Myocyte (in vitro differentiated cells): ENCODE data around the gene EIF1AY. TPM values are rescaled to one million over a fixed set of nuclear protein-coding genes. Genes with fewer than 3 reads are reported as not detected.
"Not testable (repeated sequence)": the region's sequence is repeated elsewhere in the genome, so short reads cannot be mapped to it uniquely, and the experiment has no call there.

Experiments
- DNase-seq: peaks from one replicate; pipeline ENCODE4 v3.0.0-alpha.2; 2012; ENCODE audit warnings: low read depth
- polyA plus RNA-seq: library from polyadenylated mRNA; unstranded; fragments of >200 nt; gene quantifications from one replicate; pipeline ENCODE4 v1.2.1, GENCODE V29; 2012; ENCODE audit warnings: missing spikeins
- total RNA-seq: library from RNA; depleted of rRNA; stranded (reverse); fragments of >200 nt; gene quantifications from 2 replicates; pipeline ENCODE4 v1.2.3, GENCODE V29; 2014

Gene EIF1AY, protein sequence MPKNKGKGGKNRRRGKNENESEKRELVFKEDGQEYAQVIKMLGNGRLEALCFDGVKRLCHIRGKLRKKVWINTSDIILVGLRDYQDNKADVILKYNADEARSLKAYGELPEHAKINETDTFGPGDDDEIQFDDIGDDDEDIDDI
- 44.3 and 54.1 TPM in 2 replicates for total RNA-seq
- polyA plus RNA-seq = 30.9 TPM

DNA sequence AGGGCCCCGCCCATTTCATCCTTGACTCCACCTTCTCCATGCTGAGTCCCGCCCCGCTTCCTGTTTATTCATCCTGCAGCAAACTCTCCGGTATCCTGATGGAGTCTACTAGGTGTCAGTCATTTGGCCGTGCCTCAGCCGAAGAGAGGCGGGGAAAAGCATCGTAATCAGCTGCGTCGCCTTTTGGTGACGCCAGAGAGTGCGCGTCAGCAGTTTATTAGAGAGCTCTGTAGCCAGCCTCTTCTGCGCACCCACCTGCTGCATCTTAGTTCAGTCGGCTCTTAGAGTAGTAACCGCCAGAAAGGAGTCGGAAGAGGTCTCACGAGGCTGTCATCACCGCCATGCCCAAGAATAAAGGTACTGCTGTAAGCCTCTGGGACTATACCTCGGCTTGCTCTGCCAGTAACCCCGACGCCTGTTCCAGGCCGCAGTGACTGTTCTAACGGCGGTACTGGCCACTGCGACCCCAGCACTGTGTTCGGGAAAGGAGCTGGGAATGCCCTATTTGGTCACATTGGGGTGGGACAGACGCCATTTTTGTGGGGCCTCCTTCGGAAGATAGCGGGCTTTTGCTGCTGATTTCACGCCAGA lies at the start of gene EIF1AY:
TSS of gene EIF1AY (plus strand) at position 246 of the 591 bp plus-strand sequence. CDS start at position 342, 96 bp downstream.
- peak; percentile 96 for DNase-seq

GRCh38 chrY:20528435-20528834 lies 47.1 kb upstream of the EIF1AY start:
- no peak for DNase-seq

DNA sequence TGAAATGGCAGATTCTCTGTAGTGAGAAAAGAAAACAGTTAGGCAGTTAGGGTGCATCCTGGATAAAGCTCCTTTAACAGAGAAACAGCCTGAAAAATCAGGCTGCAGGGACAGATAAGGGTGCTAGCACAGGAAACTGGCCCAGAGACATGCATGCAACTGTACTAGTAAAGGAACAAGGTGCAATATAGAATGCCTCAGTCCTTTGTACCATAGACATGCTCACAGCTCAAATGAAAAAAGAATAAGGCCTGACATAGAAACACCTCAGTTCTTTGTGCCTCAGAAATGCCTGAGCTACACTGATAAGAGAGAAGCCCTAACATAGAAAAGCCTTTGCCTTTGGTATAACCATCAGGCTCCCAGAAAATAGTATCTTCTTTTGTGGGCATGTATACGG lies 37.4 kb upstream of the EIF1AY start:
- DNase-seq = no peak

- no peak for DNase-seq
These were observed 36.6 kb upstream of the EIF1AY start for GRCh38 chrY:20538933-20539332.

DNA sequence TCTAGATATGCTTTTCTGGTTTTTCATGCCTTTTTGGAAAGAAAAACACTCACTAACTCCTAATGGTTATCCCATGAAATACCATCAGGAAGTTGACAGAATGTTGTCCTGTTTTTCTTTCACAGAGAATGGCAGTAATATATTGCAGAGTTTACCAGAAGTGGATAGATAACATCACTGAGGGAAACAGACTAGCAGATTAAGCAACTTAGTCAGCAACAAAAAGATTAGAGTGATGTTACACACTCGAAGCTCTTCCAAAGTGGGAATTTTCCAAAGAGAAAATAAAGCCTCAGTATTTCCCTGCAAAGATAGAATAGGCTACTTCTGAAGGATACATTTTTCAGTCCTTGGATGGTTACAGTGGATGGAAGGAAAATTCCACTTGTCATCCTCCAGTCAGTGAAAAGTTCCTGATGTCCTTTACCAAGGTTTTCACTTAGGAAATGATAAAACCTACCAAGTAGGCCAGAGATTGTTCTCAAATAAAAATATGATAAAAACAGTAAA lies 31.1 kb upstream of the EIF1AY start:
- DNase-seq = no peak

GRCh38 chrY:20546071-20546470 lies 29.5 kb upstream of the EIF1AY start:
- DNase-seq = no peak

GRCh38 chrY:20549289-20549688 lies 26.3 kb upstream of the EIF1AY start:
- DNase-seq = no peak

DNA sequence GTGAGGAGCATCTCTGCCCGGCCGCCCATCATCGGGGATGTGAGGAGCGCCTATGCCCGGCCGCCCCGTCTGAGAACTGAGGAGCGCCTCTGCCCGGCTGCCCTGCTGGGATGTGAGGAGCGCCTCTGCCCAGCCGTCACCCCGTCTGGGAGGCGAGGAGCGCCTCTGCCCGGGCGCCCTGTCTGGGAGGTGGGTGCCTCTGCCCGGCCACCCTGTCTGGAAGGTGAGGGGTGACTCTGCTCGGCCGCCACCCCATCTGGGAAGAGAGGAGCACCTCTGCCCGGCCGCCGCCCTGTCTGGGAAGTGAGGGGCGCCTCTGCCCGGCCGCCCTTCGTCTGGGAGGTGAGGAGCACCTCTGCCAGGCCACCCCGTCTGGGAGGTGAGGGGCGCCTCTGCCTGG lies 23.7 kb upstream of the EIF1AY start:
- no peak for DNase-seq

- DNase-seq = not testable (repeated sequence)
These were observed 22.7 kb upstream of the EIF1AY start for GRCh38 chrY:20552764-20553323.

GRCh38 chrY:20555820-20556219 lies 19.8 kb upstream of the EIF1AY start:
- no peak for DNase-seq

- peak; percentile 39 for DNase-seq
These were observed 16.9 kb upstream of the EIF1AY start for GRCh38 chrY:20558677-20559076.

DNA sequence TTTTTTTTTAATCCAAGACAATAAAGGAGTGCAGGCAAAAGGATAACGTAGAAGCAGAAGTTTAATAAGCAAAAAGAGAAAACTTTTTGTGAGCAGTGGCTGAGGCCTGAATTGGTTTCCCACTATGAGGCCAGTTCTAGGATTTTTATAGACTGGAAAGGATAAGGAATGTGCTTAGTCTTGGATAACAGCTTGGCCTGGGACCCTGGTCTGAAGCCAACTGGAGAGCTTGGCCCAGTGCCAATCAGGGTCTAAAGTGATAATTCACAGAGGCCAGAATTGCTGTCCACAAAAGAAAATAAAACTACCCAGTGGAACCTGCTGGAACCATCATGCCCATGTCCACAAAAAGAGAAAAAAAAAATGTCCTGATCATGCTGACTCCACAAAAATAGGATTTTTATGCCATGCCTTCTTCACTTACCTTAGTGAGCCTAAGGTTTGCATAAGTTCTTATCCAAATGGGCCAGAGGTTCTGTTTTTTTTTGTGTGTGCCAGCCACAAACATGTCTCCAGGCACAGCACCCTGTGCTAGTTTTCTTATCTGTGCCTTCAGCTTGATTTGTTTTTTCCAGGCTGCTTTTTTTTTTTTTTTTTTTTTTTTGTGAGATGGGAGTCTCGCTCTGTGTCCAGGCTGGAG lies 15.6 kb upstream of the EIF1AY start:
- peak; percentile 38 for DNase-seq

DNA sequence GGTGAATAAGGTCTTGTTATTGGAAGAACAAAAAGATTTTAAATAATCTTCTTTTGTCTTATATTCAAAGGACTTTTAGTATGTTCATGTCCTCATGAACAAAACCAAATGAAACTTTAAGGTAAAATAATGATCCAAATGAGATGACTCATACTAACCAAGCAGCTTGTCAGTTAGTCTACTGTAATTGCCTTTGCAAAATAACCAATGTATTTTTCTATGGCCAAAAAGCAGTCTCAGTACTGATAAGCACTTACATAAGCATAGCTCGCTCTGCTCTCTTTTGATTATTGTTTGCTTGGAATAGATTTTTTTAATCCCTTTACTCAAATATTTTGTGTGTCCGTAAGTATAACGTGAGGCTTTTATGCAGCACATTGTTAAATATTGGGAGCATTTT lies 4.3 kb upstream of the EIF1AY start:
- DNase-seq = no peak

DNA sequence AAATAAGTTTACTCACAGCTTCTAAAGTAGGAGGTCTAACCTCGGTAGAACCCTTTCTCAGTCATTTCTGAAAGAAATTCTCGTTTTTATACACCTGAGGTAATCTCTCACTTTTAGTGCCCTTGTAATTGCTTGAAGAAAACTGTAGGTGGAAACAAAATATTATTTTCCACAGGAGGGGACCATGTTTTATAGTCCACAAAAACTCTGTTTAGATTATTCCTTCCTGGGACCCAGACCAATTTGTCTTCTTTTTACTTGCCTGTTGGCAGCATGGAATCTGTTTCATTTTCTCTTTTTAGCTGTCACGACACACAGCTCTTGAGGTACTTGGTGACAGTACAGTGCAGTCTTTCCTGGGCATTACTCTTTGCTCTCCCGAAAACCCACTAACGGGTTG lies 930 bp downstream of the EIF1AY start:
- DNase-seq = peak; percentile 5

DNA sequence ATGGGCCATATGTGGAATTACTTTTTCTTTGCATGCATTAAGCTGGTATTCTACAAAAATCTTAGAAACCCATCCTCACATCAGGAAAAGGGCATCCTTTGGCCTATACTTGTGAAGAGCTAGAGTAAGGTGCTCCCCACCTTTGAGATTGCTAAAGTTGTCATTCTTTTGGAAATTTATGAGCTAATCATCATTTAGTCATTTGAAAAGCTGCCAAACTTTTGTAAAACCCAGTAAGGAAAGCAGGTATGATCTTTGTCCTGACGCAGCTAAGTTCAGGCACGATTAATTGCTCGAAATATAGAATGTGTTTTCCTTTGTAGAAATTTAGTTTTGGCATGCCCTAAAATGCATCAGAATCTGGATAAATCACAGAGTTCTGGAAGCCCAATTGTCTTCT lies 2.6 kb downstream of the EIF1AY start:
- DNase-seq = no peak

DNA sequence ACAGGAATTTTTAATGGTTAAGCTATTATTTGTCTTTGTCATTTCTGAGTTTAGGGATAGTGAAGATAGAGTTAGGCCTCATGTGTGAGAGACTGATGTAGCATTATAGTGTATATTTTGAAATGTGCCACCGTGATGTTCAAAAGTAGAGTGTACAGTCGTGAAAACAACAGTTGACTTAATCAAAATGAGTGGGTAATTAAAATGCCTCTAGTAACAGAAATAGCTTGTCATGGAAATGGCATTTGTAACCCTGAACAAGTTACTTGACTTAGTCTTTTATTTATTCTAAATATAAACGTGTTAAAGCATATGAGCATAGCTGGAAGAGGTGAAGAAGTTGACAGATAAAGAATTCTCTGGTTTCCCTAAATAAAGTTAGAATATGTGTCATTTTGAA lies 6.1 kb downstream of the EIF1AY start:
- DNase-seq = no peak

GRCh38 chrY:20586161-20586560 lies 10.6 kb downstream of the EIF1AY start:
- no peak for DNase-seq

Other genes starting within 250 kb of the EIF1AY start
- gene RPS4Y2, start 180.3 kb downstream of the EIF1AY start, total RNA-seq = not detected in 2 replicates